Lower lobe of right lung (tissue), 2 donors: ENCODE measurements around the gene CALM1. TPM values are rescaled to one million over a fixed set of nuclear protein-coding genes. Genes with fewer than 3 reads are reported as not detected.

ENCODE experiments used
- ATAC-seq, 2 donors: fragments of 200-7000 bp; cut with Tn5 transposase; one replicate each; pipeline ENCODE4 v1.9.1; 2020 to 2022; ENCODE audit warnings: mild to moderate bottlenecking in 2 of 2, moderate library complexity in 2 of 2
- DNase-seq: peaks from one replicate; pipeline ENCODE4 v3.0.0-alpha.2; 2020
- H3K27ac ChIP-seq: fragments of 200-600 bp; one replicate; pipeline ENCODE4 v1.8.0; 2022
- H3K27me3 ChIP-seq: fragments of 200-600 bp; one replicate; pipeline ENCODE4 v1.8.0; 2022; ENCODE audit warnings: low read depth
- H3K36me3 ChIP-seq: fragments of 200-600 bp; one replicate; pipeline ENCODE4 v1.8.0; 2022; ENCODE audit warnings: mild to moderate bottlenecking
- H3K4me1 ChIP-seq: fragments of 200-600 bp; one replicate; pipeline ENCODE4 v1.8.0; 2022
- H3K4me3 ChIP-seq: fragments of 200-600 bp; one replicate; pipeline ENCODE4 v1.8.0; 2022; ENCODE audit warnings: mild to moderate bottlenecking
- H3K9me3 ChIP-seq: fragments of 200-600 bp; one replicate; pipeline ENCODE4 v1.8.0; 2022
- intact Hi-C: fragments of 100-400 bp; cut with DNase I; formaldehyde crosslinking; loops from one replicate; pipeline ENCODE4 v1.11.0; 2022
- total RNA-seq: library from RNA; stranded (reverse); fragmentation: NEBNext Ultra II Directional; extraction: Animal tissue kit (Norgen Biotek cat#: 25700); gene quantifications from one replicate; pipeline ENCODE4 v1.2.1, GENCODE V29; 2021
- TF ChIP-seq, protein P1 (sequence below): fragments of 200-600 bp; IDR thresholded peaks from one replicate; pipeline ENCODE4 v1.8.0; 2022; ENCODE audit warnings: antibody characterized with exemption, mild to moderate bottlenecking
- donor health status: DM: no; HTN: yes; CAD: no; lungs with severe emphysema.

The CALM1 gene
- total RNA-seq, 1 donor from 2014 or later: 518 TPM

DNA sequence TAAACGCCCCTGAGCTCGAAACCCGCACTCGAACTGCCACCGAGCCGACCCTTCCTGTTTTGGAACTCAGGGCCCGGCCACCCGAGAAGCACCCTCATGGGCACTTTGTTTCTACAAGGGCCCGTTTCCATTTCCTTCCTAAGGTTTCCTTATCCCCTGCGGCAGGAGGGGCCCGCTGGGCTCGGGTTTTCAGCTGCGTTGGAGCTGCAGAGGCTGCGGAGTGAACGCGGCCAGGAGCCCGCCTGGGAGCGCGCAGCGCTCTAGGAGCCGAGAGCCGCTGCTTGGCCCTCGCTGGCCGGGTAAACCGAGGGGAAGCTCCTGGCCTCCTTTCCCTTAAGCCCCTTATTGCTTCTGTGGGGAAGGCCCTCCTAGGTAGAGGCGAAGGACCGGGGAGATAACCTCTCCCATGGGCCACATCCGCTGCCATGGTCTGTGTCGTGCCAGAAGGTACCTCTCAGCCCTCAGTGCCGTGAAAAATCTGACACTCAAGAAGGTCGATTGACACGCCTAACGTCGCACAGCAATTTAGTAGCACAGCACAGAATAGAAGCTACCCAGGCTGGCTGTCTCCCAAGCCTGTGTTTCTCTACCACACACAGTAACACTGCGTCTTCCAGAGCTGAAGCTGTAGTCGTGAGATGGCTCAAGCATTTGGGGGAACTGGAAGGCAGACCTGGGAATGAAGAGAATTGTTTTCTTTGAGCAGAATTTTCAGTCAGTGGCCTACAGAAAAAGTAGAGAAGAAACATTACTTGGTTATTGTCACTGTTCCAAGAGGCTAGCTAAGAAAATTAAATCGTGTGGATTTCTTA lies 12.9 kb upstream of the CALM1 start:
- ATAC-seq: peak; percentile 51 to 60
- peak overlapping the region; percentile 63 for H3K4me3 ChIP-seq
- no peaks in the 10 kb centered on the region for H3K27me3 ChIP-seq
- DNase-seq: peak; percentile 75
- TF ChIP-seq, protein P1, sequence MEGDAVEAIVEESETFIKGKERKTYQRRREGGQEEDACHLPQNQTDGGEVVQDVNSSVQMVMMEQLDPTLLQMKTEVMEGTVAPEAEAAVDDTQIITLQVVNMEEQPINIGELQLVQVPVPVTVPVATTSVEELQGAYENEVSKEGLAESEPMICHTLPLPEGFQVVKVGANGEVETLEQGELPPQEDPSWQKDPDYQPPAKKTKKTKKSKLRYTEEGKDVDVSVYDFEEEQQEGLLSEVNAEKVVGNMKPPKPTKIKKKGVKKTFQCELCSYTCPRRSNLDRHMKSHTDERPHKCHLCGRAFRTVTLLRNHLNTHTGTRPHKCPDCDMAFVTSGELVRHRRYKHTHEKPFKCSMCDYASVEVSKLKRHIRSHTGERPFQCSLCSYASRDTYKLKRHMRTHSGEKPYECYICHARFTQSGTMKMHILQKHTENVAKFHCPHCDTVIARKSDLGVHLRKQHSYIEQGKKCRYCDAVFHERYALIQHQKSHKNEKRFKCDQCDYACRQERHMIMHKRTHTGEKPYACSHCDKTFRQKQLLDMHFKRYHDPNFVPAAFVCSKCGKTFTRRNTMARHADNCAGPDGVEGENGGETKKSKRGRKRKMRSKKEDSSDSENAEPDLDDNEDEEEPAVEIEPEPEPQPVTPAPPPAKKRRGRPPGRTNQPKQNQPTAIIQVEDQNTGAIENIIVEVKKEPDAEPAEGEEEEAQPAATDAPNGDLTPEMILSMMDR: no peak
- H3K36me3 ChIP-seq: no peaks in the 10 kb centered on the region
- H3K27ac ChIP-seq: peak overlapping the region; percentile 99
- intact Hi-C loops: no loop called here
- H3K4me1 ChIP-seq: peaks cover 23% of the 10 kb centered on the region
- H3K9me3 ChIP-seq: no peaks in the 10 kb centered on the region

DNA sequence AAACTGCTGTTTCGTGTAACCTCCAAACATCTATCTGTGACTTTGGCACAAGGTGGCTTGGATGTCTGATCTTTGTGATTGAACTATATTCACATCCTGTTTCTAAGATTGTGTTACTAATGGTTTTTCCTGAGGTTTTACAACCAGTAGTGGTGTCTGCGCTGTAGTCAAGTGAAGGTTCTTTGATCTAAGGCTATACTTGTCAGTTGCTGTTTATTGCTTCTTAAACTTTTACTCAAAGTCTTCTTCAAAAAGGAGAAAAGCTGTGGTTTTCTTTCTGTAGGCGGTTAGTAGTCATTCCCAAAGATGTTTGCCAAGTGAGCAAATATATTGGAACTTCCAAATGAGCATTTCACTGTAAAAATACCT lies 12.3 kb upstream of the CALM1 start:
- TF ChIP-seq, protein P1: no peak
- peak overlapping the region; percentile 99 for H3K27ac ChIP-seq
- no peaks in the 10 kb centered on the region for H3K9me3 ChIP-seq
- ATAC-seq (no peak), DNase-seq (no peak)
- peaks cover 23% of the 10 kb centered on the region for H3K4me1 ChIP-seq
- no peaks in the 10 kb centered on the region for H3K36me3 ChIP-seq
- H3K27me3 ChIP-seq: no peaks in the 10 kb centered on the region
- H3K4me3 ChIP-seq: peak overlapping the region; percentile 63
- intact Hi-C loops: no loop called here

DNA sequence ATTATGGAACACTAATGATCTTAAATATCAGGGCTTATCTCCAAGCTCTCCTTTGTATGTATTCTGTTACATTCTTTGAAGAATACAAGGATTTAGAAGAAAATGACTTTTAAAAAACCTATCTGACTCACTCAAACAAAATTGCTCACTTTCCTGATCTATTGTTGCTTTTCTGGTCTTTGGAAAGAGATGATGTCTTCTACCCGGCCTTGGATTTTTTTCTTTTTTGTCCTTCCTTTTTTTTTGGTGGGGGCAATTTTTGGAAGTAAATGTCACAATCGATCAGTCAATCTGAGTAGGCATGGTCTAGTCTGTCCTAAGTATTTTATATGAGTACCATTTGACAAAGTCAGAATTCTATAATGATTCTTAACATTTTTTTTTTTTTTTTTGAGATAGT lies 10.5 kb upstream of the CALM1 start:
- Histone ChIP-seq H3K9me3 (no peaks in the 10 kb centered on the region), H3K27ac (no peak overlapping the region), H3K36me3 (no peaks in the 10 kb centered on the region), H3K4me3 (no peak overlapping the region), H3K4me1 (peaks cover 21% of the 10 kb centered on the region), H3K27me3 (no peaks in the 10 kb centered on the region)
- DNase-seq: no peak
- TF ChIP-seq, protein P1: no peak
- no peak for ATAC-seq
- intact Hi-C loops: no loop called here

DNA sequence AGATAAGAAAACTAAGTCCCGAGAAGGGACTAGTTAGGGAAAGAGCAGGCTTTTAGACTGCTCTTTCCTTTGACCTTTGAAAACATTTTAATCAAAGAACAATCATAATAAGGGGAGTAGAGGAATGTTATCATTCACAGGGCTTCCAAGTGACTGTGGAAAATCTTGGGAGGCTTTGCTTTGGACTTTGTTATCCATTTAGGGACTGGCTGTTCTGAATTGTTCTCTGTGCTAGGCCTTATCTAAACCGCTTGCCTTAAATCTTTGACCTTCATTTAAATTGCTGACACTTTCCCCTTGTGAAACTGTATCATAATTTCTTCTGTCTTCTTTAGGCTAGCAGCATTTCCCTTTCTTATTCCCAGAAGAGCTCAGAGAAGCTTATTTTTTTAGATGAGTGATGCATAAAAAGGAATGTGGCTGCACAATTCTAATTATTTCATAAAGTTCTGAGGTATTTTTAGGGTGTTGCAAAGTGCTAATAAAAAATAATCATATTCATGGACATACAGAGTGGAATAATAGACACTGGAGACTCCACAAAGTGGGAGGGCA lies 9.5 kb upstream of the CALM1 start:
- DNase-seq: no peak
- Histone ChIP-seq H3K4me1 (peaks cover 12% of the 10 kb centered on the region), H3K9me3 (no peaks in the 10 kb centered on the region), H3K4me3 (no peak overlapping the region), H3K27me3 (no peaks in the 10 kb centered on the region), H3K27ac (no peak overlapping the region), H3K36me3 (no peaks in the 10 kb centered on the region)
- TF ChIP-seq, protein P1: no peak
- ATAC-seq: no peak
- intact Hi-C loops: no loop called here

DNA sequence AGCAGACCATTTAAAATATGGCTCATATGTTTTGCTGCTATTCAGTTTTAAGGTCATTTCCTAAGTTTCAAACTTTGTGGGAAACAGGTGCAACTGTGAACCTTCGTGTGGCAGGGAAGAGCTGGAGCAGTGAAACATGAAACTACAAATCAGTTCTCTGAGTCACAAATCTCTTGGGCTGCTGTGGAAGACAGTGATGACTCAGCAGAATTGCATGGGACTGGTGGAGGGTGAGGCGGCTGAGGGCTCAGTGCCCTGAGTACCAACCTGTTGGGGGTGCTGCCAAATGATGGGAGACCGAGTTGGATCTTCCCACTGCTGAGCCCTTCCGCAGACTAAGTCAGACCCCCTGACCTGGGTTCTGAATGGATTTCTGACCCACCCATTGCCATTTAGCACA lies 8.4 kb upstream of the CALM1 start:
- intact Hi-C loops: no loop called here
- no peak overlapping the region for H3K4me3 ChIP-seq
- ATAC-seq (no peak), DNase-seq (no peak)
- peaks cover 12% of the 10 kb centered on the region for H3K4me1 ChIP-seq
- no peak overlapping the region for H3K27ac ChIP-seq
- H3K27me3 ChIP-seq: no peaks in the 10 kb centered on the region
- H3K9me3 ChIP-seq: no peaks in the 10 kb centered on the region
- TF ChIP-seq, protein P1: no peak
- H3K36me3 ChIP-seq: no peaks in the 10 kb centered on the region
